ENCODE data around the gene COQ10A. TPM values are rescaled to one million over a fixed set of nuclear protein-coding genes. Genes with fewer than 3 reads are reported as not detected.
A peak's percentile ranks its signal among the peaks of the same experiment; 100 is the strongest.
"Not testable (repeated sequence)": the region's sequence is repeated elsewhere in the genome, so short reads cannot be mapped to it uniquely, and the experiment has no call there.

COQ10A gene
- total RNA-seq, 1 donor from 2014 or later, result 17.0 TPM

DNA sequence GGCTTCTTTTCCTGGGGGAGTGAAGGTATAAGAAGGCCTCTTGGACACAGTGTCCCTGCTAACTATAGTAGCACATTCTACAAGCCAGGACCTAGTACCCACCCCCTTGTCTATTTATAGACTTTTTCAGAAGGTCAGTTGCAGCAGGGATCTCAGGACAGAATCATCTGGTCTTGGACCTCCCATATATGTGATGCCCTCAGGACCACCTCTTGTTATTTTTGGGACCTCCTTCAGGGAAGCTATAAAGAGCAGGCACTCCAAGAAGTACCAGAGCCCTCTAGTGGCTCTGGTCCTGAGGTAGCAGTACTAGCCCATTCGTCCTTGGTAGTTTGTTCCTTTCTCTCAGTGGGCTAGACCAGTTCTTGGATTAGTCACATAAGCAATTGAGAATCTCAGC, 4.3 kb downstream of the COQ10A start:
- intact Hi-C loops (cut with micrococcal nuclease), result no loop called here
- H3K4me1 Mint-ChIP-seq, result peaks cover 12% of the 10 kb centered on the region
- no peak overlapping the region for H3K27ac Mint-ChIP-seq

DNA sequence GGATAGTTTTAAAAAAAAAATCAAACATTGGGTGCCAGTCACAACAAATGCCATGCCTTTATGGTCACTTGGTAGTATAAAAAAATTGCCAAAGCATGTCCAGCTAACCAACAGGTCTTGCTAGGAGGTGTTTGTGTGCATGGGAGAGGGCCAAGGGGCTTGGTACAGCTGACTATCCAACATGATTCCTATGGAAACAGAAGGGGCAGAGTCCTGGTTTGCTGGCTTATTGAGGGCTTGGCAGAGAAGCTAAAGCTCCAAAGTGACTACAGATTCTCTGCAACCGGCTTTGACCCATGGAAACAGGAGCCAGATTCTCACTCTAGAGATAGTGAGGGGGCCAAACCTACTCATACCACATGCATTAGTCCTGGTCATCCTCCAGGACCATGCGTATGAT, 5.7 kb downstream of the COQ10A start:
- H3K27ac Mint-ChIP-seq; H3K4me1 Mint-ChIP-seq; H3K4me3 Mint-ChIP-seq; H3K27me3 Mint-ChIP-seq; DNase-seq; H3K9me3 Mint-ChIP-seq; intact Hi-C loops (cut with micrococcal nuclease): not testable (repeated sequence)
- H3K36me3 Mint-ChIP-seq (ENCODE audit: low read depth), result peaks cover 48% of the 10 kb centered on the region

More for the DNA sequence above, 4.3 kb downstream of the COQ10A start:
- H3K27me3 Mint-ChIP-seq, result no peaks in the 10 kb centered on the region
- no peak overlapping the region for H3K4me3 Mint-ChIP-seq
- peak; percentile 61 for DNase-seq
- H3K9me3 Mint-ChIP-seq, result no peaks in the 10 kb centered on the region
- H3K36me3 Mint-ChIP-seq (ENCODE audit: low read depth), result peaks cover 45% of the 10 kb centered on the region

- H3K36me3 Mint-ChIP-seq (ENCODE audit: low read depth), result peaks cover 58% of the 10 kb centered on the region
- H3K4me1 Mint-ChIP-seq, result no peaks in the 10 kb centered on the region
- no peak for DNase-seq
- no peak overlapping the region for H3K4me3 Mint-ChIP-seq
- no peak overlapping the region for H3K27ac Mint-ChIP-seq
- intact Hi-C loops (cut with micrococcal nuclease), result no loop called here
- no peaks in the 10 kb centered on the region for H3K9me3 Mint-ChIP-seq
- no peaks in the 10 kb centered on the region for H3K27me3 Mint-ChIP-seq
Observed at GRCh38 chr12:56274299-56274698, 7.6 kb downstream of the COQ10A start.

GRCh38 chr12:56278905-56279304, 12.2 kb downstream of the COQ10A start:
- Mint-ChIP-seq H3K36me3 (ENCODE audit: low read depth) (peaks cover 57% of the 10 kb centered on the region), H3K4me1 (peaks cover 2% of the 10 kb centered on the region), H3K9me3 (no peaks in the 10 kb centered on the region), H3K27me3 (no peaks in the 10 kb centered on the region), H3K27ac (no peak overlapping the region), H3K4me3 (no peak overlapping the region)
- intact Hi-C loops (cut with micrococcal nuclease), result no loop called here
- no peak for DNase-seq

DNA sequence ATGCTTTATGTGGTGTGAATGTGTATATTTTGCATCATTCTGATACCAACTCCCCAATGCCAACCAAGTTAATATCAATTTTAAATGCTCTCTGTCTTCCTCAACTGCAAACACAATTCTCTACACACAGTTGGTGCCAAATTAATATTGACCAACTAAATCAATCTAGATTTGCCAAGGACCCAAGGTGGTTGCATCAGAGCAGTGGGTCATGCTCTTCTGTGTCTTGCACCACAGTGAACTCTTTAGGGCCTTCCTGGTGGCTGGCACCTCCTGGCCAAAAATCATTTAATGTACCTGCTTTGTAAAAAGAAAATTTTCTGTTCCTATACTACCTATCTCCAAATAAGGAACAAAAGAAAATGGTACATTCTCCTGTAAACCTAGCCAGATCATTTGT, 14.1 kb downstream of the COQ10A start:
- intact Hi-C loops (cut with micrococcal nuclease), result no loop called here
- Mint-ChIP-seq H3K36me3 (ENCODE audit: low read depth) (peaks cover 55% of the 10 kb centered on the region), H3K4me3 (no peak overlapping the region), H3K27ac (peak overlapping the region; percentile 14), H3K4me1 (peaks cover 6% of the 10 kb centered on the region), H3K27me3 (no peaks in the 10 kb centered on the region), H3K9me3 (no peaks in the 10 kb centered on the region)
- no peak for DNase-seq

- H3K27ac Mint-ChIP-seq, result no peak overlapping the region
- no peak overlapping the region for H3K4me3 Mint-ChIP-seq
- DNase-seq, result no peak
- no peaks in the 10 kb centered on the region for H3K9me3 Mint-ChIP-seq
- intact Hi-C loops (cut with micrococcal nuclease), result no loop called here
- H3K36me3 Mint-ChIP-seq (ENCODE audit: low read depth), result peaks cover 57% of the 10 kb centered on the region
- no peaks in the 10 kb centered on the region for H3K27me3 Mint-ChIP-seq
- peaks cover 6% of the 10 kb centered on the region for H3K4me1 Mint-ChIP-seq
Observed at GRCh38 chr12:56282030-56282429, 15.3 kb downstream of the COQ10A start.

DNA sequence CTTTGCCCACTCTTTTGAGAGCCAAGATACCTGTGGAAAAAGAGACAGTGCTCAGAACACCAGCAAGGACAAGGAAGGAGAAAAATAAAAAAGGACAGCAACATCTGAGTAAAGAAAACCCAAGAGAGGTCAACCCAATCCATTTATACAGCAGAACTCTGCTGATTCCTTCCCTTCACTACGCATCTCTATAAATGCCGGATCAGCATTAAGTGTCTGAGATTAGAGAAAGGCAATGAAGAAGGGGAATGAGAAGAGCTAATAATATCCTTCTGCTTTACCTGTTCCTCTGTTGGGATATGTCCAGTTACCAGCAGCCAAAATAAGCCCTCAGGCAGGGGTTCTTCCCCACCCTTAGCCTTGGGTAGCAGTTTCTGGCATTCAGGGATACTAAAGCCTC, 15.8 kb downstream of the COQ10A start:
- H3K9me3 Mint-ChIP-seq, result no peaks in the 10 kb centered on the region
- no peak for DNase-seq
- intact Hi-C loops (cut with micrococcal nuclease), result no loop called here
- peaks cover 6% of the 10 kb centered on the region for H3K4me1 Mint-ChIP-seq
- H3K27ac Mint-ChIP-seq, result peak overlapping the region; percentile 48
- H3K27me3 Mint-ChIP-seq, result no peaks in the 10 kb centered on the region
- no peak overlapping the region for H3K4me3 Mint-ChIP-seq
- H3K36me3 Mint-ChIP-seq (ENCODE audit: low read depth), result peaks cover 56% of the 10 kb centered on the region

DNA sequence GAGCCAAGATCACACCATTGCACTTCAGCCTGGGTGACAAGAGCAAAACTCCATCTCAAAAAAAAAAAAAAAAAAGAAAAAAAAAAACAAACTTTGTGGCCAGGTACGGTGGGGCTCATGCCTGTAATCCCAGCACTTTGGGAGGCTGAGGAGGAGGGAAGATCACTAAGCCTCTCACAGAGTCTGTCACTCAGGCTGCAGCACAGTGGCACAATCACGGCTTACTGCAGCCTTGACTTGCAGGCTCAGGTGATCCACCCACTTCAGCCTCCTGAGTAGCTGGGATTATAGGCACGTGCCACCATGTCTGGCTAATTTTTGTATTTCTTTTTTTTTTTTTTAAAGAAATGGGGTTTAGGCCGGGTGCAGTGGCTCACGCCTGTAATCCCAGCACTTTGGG, 17.5 kb downstream of the COQ10A start:
- H3K27ac Mint-ChIP-seq; H3K4me1 Mint-ChIP-seq; intact Hi-C loops (cut with micrococcal nuclease); H3K27me3 Mint-ChIP-seq; H3K9me3 Mint-ChIP-seq; DNase-seq; H3K4me3 Mint-ChIP-seq: not testable (repeated sequence)
- peaks cover 50% of the 10 kb centered on the region for H3K36me3 Mint-ChIP-seq (ENCODE audit: low read depth)

DNA sequence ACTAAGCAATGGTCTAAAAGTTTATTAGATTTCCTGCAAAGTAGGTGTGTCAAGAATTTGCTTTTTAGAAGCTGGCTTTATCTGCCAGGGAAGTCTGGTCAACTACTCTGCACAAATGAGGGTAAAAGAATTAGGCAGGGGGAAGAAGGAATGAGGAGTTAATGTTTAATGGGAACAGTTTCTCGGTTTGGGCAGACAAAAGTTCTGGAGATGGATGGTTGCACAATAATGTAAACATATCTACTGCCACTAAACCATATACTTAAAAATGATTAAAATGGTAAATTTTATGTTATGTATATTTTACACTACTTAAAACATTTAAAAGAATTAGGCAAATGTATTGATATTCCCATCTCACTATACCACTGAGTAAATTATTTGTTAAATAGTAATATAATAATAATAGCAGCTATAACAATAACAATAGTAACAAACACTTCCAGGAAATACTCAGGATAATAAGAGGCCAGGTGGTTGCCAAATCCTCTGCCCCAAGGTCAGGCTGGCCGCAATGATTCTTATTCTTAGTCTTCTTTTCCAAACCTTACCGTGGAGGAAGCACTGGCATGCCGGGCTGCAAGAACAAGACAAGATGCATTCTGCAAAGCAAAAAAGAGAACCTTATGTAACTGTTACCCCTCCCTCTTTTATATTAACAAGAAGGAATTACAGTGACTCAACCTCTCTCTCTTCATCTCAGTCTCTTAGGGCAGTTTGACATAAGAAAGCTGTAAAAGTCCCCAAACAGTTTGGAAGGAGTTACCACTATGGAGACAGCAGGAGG, 19.5 kb downstream of the COQ10A start:
- no peak for DNase-seq
- Mint-ChIP-seq H3K36me3 (ENCODE audit: low read depth) (peaks cover 51% of the 10 kb centered on the region), H3K27ac (no peak overlapping the region)

DNA sequence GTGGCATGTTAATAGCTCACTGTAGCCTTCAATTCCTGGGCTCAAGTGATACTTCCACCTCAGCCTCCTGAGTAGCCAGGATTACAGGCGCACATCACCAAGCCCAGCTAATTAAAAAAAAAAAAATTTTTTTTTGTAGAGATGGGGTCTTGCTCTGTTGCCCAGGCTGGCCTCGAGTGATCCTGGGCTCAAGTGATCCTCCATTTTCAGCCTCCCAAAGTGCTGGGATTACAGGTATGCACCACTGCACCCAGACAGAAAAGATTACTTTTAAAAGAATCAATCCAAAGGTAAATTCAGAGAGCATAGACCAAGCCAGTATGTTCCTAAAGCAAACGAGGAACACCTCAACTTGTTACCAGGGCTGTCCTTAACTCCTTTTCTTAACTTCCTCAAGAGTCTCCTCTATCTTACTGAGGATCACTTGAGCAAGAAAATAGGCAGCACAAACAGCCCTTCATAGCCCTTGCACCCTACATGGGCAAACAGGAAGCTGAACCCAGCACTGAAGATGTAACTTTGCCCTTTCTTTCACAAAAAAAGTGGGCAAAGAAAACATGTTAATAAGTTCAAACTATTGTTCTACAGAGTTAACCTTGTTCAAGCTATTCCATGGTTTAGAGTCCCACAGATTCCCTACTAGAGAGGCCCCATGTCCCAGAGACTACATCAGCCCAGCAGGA, 22.1 kb downstream of the COQ10A start:
- Mint-ChIP-seq H3K27me3 (no peaks in the 10 kb centered on the region), H3K27ac (peak overlapping the region; percentile 37), H3K4me3 (no peak overlapping the region), H3K9me3 (no peaks in the 10 kb centered on the region), H3K4me1 (peaks cover 20% of the 10 kb centered on the region), H3K36me3 (ENCODE audit: low read depth) (peaks cover 41% of the 10 kb centered on the region)
- intact Hi-C loops (cut with micrococcal nuclease), result no loop called here
- DNase-seq, result no peak

More for the DNA sequence above, 19.5 kb downstream of the COQ10A start:
- H3K9me3 Mint-ChIP-seq, result no peaks in the 10 kb centered on the region
- no peaks in the 10 kb centered on the region for H3K27me3 Mint-ChIP-seq
- H3K4me3 Mint-ChIP-seq, result no peak overlapping the region
- H3K4me1 Mint-ChIP-seq, result peaks cover 15% of the 10 kb centered on the region
- intact Hi-C loops (cut with micrococcal nuclease), result no loop called here

DNA sequence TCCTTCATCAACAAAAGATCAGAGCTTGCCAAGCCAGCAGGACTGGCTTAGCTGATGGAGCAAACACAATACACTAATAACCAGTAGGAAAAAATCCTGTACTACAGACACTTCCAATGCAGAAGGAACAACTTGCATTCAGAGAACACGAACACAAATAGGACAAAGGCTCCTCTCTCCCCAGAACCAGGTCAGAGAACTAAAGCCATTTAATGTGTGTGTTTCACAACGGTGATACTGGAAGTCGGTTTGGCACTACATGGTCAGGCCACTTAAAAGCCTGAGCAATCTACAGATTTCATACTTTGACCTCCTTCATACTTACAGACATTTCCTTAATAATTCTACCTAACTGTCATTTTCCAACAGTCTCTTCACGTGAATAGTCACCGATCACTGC, 27.1 kb downstream of the COQ10A start:
- H3K9me3 Mint-ChIP-seq, result no peaks in the 10 kb centered on the region
- no peak overlapping the region for H3K4me3 Mint-ChIP-seq
- peaks cover 38% of the 10 kb centered on the region for H3K4me1 Mint-ChIP-seq
- H3K27ac Mint-ChIP-seq, result no peak overlapping the region
- no peaks in the 10 kb centered on the region for H3K27me3 Mint-ChIP-seq
- intact Hi-C loops (cut with micrococcal nuclease), result no loop called here
- peaks cover 47% of the 10 kb centered on the region for H3K36me3 Mint-ChIP-seq (ENCODE audit: low read depth)
- no peak for DNase-seq

DNA sequence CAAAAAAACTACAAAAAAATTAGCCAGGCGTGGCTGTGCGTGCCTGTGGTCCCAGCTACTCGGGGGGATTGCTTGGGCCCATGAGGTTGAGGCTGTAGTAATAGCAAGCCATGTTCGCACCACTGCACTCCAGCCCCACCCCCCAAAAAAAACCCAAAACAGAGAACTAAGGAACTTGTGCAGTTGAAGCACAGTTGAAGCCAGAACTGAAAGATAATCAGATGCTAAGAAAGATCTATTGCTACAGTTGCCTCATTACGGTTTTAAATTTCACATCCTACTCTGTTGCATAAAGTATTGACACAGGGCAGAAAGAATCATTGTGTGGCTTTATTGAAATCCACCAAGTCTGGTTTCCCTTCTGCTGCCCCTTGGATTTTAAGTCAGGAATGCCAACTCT, 29.6 kb downstream of the COQ10A start:
- H3K27me3 Mint-ChIP-seq, result no peaks in the 10 kb centered on the region
- peaks cover 37% of the 10 kb centered on the region for H3K36me3 Mint-ChIP-seq (ENCODE audit: low read depth)
- DNase-seq, result no peak
- H3K4me1 Mint-ChIP-seq, result peaks cover 36% of the 10 kb centered on the region
- no peaks in the 10 kb centered on the region for H3K9me3 Mint-ChIP-seq
- intact Hi-C loops (cut with micrococcal nuclease), result no loop called here
- H3K4me3 Mint-ChIP-seq, result no peak overlapping the region
- no peak overlapping the region for H3K27ac Mint-ChIP-seq

DNA sequence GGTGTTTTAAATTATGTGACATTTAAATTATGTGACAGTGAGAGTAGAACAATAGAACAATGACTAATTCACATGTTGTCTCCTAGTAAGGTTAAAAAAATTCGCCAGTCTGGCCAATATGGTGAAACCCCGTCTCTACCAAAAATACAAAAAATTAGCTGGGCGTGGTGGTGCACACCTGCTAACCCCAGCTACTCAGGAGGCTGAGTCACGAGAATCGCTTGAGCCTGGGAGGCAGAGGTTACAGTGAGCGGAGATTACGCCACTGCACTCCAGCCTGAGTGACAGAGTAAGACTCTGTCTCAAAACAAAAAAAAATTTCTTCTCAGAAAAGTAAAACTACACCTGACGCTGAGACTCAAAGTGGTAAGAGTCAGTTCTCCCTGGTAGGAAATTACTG, 30.7 kb downstream of the COQ10A start:
- intact Hi-C loops (cut with micrococcal nuclease), result no loop called here
- Mint-ChIP-seq H3K36me3 (ENCODE audit: low read depth) (peaks cover 35% of the 10 kb centered on the region), H3K9me3 (no peaks in the 10 kb centered on the region), H3K27ac (no peak overlapping the region), H3K27me3 (no peaks in the 10 kb centered on the region), H3K4me1 (peaks cover 41% of the 10 kb centered on the region), H3K4me3 (peak overlapping the region; percentile 99)
- DNase-seq, result no peak

DNA sequence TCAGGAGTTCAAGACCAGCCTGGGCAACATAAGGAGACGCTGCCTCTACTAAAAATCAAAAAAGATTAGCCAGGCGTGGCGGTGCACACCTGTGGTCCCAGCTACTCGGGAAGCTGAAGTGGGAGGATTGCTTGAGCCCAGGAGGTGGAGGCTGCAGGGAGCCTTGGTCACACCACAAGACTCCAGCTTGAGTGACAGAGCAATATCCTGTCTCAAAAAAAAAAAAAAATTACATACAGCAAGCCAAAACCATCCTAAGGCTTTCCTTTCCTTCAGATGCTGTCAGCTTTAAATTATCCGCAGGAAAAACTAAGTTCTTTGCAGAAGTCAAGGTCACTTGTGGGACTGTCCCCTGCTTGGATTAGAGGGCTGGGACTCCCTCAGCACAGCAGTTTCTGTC, 32.1 kb downstream of the COQ10A start:
- peaks cover 39% of the 10 kb centered on the region for H3K4me1 Mint-ChIP-seq
- intact Hi-C loops (cut with micrococcal nuclease), result no loop called here
- H3K9me3 Mint-ChIP-seq, result no peaks in the 10 kb centered on the region
- no peak for DNase-seq
- H3K27ac Mint-ChIP-seq, result peak overlapping the region; percentile 97
- H3K27me3 Mint-ChIP-seq, result no peaks in the 10 kb centered on the region
- H3K4me3 Mint-ChIP-seq, result peak overlapping the region; percentile 99
- peaks cover 31% of the 10 kb centered on the region for H3K36me3 Mint-ChIP-seq (ENCODE audit: low read depth)
